Neural crest cell (in vitro differentiated cells): Measurements from ENCODE around the gene TNS2. TPM values are rescaled to one million over a fixed set of nuclear protein-coding genes. Genes with fewer than 3 reads are reported as not detected.

Source experiments
- DNase-seq: peaks from one replicate; pipeline ENCODE4 v3.0.0; 2021; ENCODE audit warnings: low read depth, mixed read lengths, low spot score
- H3K27ac Mint-ChIP-seq: one replicate; pipeline ENCODE4 v1.8.0; 2021; ENCODE audit warnings: mild to moderate bottlenecking, mixed read lengths; ENCODE audit not compliant: unreplicated experiment
- H3K27me3 Mint-ChIP-seq: 2 replicates; pipeline ENCODE4 v1.8.0; 2021; ENCODE audit warnings: low read depth, mild to moderate bottlenecking, mixed read lengths
- H3K36me3 Mint-ChIP-seq: 2 replicates; pipeline ENCODE4 v1.8.0; 2021; ENCODE audit warnings: low read depth, mild to moderate bottlenecking, mixed read lengths
- H3K4me1 Mint-ChIP-seq: 2 replicates; pipeline ENCODE4 v1.8.0; 2021; ENCODE audit warnings: mixed read lengths
- H3K4me3 Mint-ChIP-seq: one replicate; pipeline ENCODE4 v1.8.0; 2021; ENCODE audit warnings: mild to moderate bottlenecking, mixed read lengths
- H3K9me3 Mint-ChIP-seq: 2 replicates; pipeline ENCODE4 v1.8.0; 2021; ENCODE audit warnings: mixed read lengths
- CTCF ChIP-seq: fragments of 200-600 bp; sonication (generic); conservative IDR thresholded peaks from 2 replicates; pipeline ENCODE4 v1.5.0; 2021; ENCODE audit warnings: antibody characterized with exemption, mild to moderate bottlenecking
- total RNA-seq: library from RNA; stranded (reverse); gene quantifications from 2 replicates; pipeline ENCODE4 v1.2.1, GENCODE V29; 2021

The TNS2 gene
- total RNA-seq, 1 donor from 2014 or later, result 14.2 TPM

- no peak for TF ChIP-seq CTCF
- H3K4me1 Mint-ChIP-seq, result peaks cover 20% of the 10 kb centered on the region
- H3K9me3 Mint-ChIP-seq, result no peaks in the 10 kb centered on the region
- H3K27ac Mint-ChIP-seq, result no peak overlapping the region
- no peaks in the 10 kb centered on the region for H3K27me3 Mint-ChIP-seq
- DNase-seq, result no peak
- no peaks in the 10 kb centered on the region for H3K36me3 Mint-ChIP-seq
- H3K4me3 Mint-ChIP-seq, result no peak overlapping the region
Measured at GRCh38 chr12:53058674-53059433, 9.0 kb downstream of the TNS2 start.

GRCh38 chr12:53059434-53060063 lies 9.7 kb downstream of the TNS2 start:
- Mint-ChIP-seq H3K36me3 (no peaks in the 10 kb centered on the region), H3K9me3 (no peaks in the 10 kb centered on the region), H3K4me1 (peaks cover 15% of the 10 kb centered on the region), H3K4me3 (no peak overlapping the region), H3K27ac (no peak overlapping the region), H3K27me3 (no peaks in the 10 kb centered on the region)
- TF ChIP-seq CTCF, result no peak
- DNase-seq, result no peak

- Mint-ChIP-seq H3K4me3 (no peak overlapping the region), H3K4me1 (peaks cover 15% of the 10 kb centered on the region), H3K36me3 (peaks cover 2% of the 10 kb centered on the region), H3K27me3 (no peaks in the 10 kb centered on the region), H3K9me3 (no peaks in the 10 kb centered on the region), H3K27ac (no peak overlapping the region)
- TF ChIP-seq CTCF, result no peak
- DNase-seq, result no peak
Measured at GRCh38 chr12:53060064-53060720, 10.3 kb downstream of the TNS2 start.

- no peaks in the 10 kb centered on the region for H3K9me3 Mint-ChIP-seq
- peak overlapping the region; percentile 6 for H3K27ac Mint-ChIP-seq
- H3K27me3 Mint-ChIP-seq, result no peaks in the 10 kb centered on the region
- H3K4me1 Mint-ChIP-seq, result peaks cover 11% of the 10 kb centered on the region
- no peak for TF ChIP-seq CTCF
- DNase-seq, result no peak
- no peak overlapping the region for H3K4me3 Mint-ChIP-seq
- H3K36me3 Mint-ChIP-seq, result peaks cover 2% of the 10 kb centered on the region
Measured at GRCh38 chr12:53060721-53061276, 10.9 kb downstream of the TNS2 start.

GRCh38 chr12:53061404-53062010 lies 11.6 kb downstream of the TNS2 start:
- H3K27me3 Mint-ChIP-seq, result no peaks in the 10 kb centered on the region
- peaks cover 16% of the 10 kb centered on the region for H3K4me1 Mint-ChIP-seq
- peaks cover 2% of the 10 kb centered on the region for H3K36me3 Mint-ChIP-seq
- no peaks in the 10 kb centered on the region for H3K9me3 Mint-ChIP-seq
- no peak overlapping the region for H3K4me3 Mint-ChIP-seq
- TF ChIP-seq CTCF, result no peak
- DNase-seq, result no peak
- no peak overlapping the region for H3K27ac Mint-ChIP-seq
